ENCODE measurements around the gene SPIN1. TPM values are rescaled to one million over a fixed set of nuclear protein-coding genes. Genes with fewer than 3 reads are reported as not detected.

Gene SPIN1
- total RNA-seq, 3 donors from 2014 or later (not counting 1 experiment from before 2014, with no cell fraction given), result 30.3 to 46.1 (median 39.3) TPM

DNA sequence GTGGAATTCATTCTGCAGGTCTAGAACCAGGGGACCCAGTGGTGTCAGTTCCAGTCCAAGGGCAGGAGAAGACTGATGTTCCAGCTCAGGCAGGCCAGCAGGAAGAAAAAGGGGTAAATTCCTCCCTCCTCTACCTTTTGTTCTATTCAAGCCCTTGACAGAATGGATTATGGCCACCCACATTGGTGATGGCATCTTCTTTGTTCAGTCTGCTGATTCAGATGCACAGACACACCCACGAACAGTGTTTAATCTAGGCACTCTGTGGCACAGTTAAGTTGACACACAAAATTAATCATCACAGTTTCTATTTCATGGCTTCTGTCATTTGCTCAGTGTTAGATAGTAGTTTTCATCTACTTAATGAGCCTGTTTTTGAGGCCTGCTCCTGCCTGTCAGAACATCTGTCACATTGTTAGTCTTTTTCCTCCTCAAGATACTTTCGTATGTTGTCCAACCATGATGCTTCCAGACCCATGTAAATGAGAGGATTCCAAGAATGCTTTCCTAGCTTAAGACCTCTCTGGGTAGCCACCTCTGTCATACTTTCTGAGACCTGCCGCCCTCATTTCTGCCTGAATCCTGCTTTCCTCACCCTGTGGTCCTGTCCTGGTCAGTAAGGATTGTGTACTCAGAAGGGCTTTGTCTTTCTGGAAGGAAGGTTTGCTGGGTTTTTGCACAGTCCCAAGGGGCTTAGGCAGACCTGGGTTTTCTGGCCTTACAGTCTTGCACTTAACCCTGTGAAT is 72.5 kb downstream of the SPIN1 start:
- Histone ChIP-seq H3K4me1 (ENCODE audit: control insufficient read depth, insufficient read depth, low read length) (no peaks in the 10 kb centered on the region), H3K9me3 (ENCODE audit: control insufficient read depth, insufficient read depth, low read length) (no peaks in the 10 kb centered on the region), H3K27ac (ENCODE audit: low read length) (no peak overlapping the region), H3K4me3 (ENCODE audit: low read length) (no peak overlapping the region), H3K27me3 (ENCODE audit: control insufficient read depth, insufficient read depth, low read length) (no peaks in the 10 kb centered on the region), H3K36me3 (ENCODE audit: control insufficient read depth, insufficient read depth, low read length) (peaks cover 4% of the 10 kb centered on the region)
- Mint-ChIP-seq H3K36me3 (no peaks in the 10 kb centered on the region), H3K27ac (peak overlapping the region in 1 of 2 donors; percentile 34), H3K27me3 (ENCODE audit: low read depth in 2 of 2) (no peaks in the 10 kb centered on the region), H3K9me3 (no peaks in the 10 kb centered on the region), H3K4me3 (no peak overlapping the region), H3K4me1 (peaks cover 8 to 13% of the 10 kb centered on the region in 2 donors)
- 92% methylated on average over 3 of the region's 3 CpGs for WGBS (ENCODE audit: insufficient coverage)
- TF ChIP-seq, protein P1, sequence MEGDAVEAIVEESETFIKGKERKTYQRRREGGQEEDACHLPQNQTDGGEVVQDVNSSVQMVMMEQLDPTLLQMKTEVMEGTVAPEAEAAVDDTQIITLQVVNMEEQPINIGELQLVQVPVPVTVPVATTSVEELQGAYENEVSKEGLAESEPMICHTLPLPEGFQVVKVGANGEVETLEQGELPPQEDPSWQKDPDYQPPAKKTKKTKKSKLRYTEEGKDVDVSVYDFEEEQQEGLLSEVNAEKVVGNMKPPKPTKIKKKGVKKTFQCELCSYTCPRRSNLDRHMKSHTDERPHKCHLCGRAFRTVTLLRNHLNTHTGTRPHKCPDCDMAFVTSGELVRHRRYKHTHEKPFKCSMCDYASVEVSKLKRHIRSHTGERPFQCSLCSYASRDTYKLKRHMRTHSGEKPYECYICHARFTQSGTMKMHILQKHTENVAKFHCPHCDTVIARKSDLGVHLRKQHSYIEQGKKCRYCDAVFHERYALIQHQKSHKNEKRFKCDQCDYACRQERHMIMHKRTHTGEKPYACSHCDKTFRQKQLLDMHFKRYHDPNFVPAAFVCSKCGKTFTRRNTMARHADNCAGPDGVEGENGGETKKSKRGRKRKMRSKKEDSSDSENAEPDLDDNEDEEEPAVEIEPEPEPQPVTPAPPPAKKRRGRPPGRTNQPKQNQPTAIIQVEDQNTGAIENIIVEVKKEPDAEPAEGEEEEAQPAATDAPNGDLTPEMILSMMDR (IDR thresholded peaks at IDR 0.05), result no peak
- intact Hi-C loops (cut with micrococcal nuclease), result no loop called here
- DNase-seq (no peak), ATAC-seq (no peak)

DNA sequence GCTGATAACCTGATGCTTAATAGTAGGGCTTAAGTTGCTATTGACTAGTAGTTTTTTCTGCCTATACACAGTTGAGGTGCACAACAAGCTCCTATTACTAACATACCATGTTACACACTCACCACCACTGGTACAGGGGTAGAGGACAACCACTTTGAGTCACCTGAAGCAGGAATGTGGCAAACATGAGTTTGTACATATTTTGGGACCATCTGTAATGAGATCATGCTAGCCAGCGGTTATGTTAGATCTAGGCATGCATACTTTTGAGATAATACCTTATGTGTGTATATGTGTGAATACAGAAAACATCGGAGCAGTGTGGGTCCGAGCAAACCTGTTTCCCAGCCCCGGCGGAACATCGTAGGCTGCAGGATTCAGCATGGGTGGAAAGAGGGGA is 73.9 kb downstream of the SPIN1 start:
- no peaks in the 10 kb centered on the region for H3K36me3 Mint-ChIP-seq
- WGBS (ENCODE audit: insufficient coverage), result 97% methylated on average over 6 of the region's 6 CpGs
- no peaks in the 10 kb centered on the region for H3K9me3 Mint-ChIP-seq
- no peak for DNase-seq
- no peak overlapping the region for H3K27ac Mint-ChIP-seq
- peaks cover 8 to 15% of the 10 kb centered on the region in 2 donors for H3K4me1 Mint-ChIP-seq
- no peaks in the 10 kb centered on the region for H3K27me3 Mint-ChIP-seq (ENCODE audit: low read depth in 2 of 2)
- H3K4me3 Mint-ChIP-seq, result no peak overlapping the region
- TF ChIP-seq, protein P1 (IDR thresholded peaks at IDR 0.05), result no peak
- no peaks in the 10 kb centered on the region for H3K4me1 ChIP-seq (ENCODE audit: control insufficient read depth, insufficient read depth, low read length)
- intact Hi-C loops (cut with micrococcal nuclease), result no loop called here
- H3K36me3 ChIP-seq (ENCODE audit: control insufficient read depth, insufficient read depth, low read length), result peaks cover 4% of the 10 kb centered on the region
- H3K9me3 ChIP-seq (ENCODE audit: control insufficient read depth, insufficient read depth, low read length), result no peaks in the 10 kb centered on the region
- H3K27ac ChIP-seq (ENCODE audit: low read length), result no peak overlapping the region
- no peak for ATAC-seq
- no peaks in the 10 kb centered on the region for H3K27me3 ChIP-seq (ENCODE audit: control insufficient read depth, insufficient read depth, low read length)
- no peak overlapping the region for H3K4me3 ChIP-seq (ENCODE audit: low read length)

DNA sequence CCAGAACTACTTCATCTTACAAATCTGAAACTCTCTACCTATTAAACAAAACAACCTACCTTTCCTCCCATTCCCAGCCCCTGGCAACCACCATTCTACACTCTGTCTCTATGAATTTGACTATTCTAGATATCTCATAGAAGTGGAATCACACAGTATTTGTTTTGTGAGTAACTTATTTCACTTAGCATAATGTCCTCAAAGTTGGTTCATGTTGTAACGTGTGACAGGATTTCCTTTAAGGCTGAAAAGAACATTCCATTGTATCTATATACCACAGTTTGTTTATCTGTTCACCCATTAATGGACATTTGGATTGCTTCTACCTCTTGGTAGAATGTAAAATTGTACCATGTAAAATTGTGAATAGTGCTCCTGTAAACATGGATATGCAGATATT is 76.6 kb downstream of the SPIN1 start:
- no peaks in the 10 kb centered on the region for H3K36me3 Mint-ChIP-seq

More for the DNA sequence above, 76.6 kb downstream of the SPIN1 start:
- Mint-ChIP-seq H3K9me3 (no peaks in the 10 kb centered on the region), H3K4me1 (peaks cover 0 to 15% of the 10 kb centered on the region in 2 donors), H3K27me3 (ENCODE audit: low read depth in 2 of 2) (no peaks in the 10 kb centered on the region), H3K4me3 (no peak overlapping the region), H3K27ac (no peak overlapping the region)
- TF ChIP-seq, protein P1 (IDR thresholded peaks at IDR 0.05), result no peak
- H3K36me3 ChIP-seq (ENCODE audit: control insufficient read depth, insufficient read depth, low read length), result peaks cover 6% of the 10 kb centered on the region
- no peaks in the 10 kb centered on the region for H3K9me3 ChIP-seq (ENCODE audit: control insufficient read depth, insufficient read depth, low read length)
- no peak overlapping the region for H3K27ac ChIP-seq (ENCODE audit: low read length)
- no peaks in the 10 kb centered on the region for H3K4me1 ChIP-seq (ENCODE audit: control insufficient read depth, insufficient read depth, low read length)
- ATAC-seq, result no peak
- intact Hi-C loops (cut with micrococcal nuclease), result no loop called here
- DNase-seq, result no peak
- WGBS (ENCODE audit: insufficient coverage), result no CpG with 5 or more reads among the region's 1 CpG
- no peak overlapping the region for H3K4me3 ChIP-seq (ENCODE audit: low read length)
- H3K27me3 ChIP-seq (ENCODE audit: control insufficient read depth, insufficient read depth, low read length), result no peaks in the 10 kb centered on the region

All from natural killer cell (primary cell).